Mesangial cell (primary cell): Measurements from ENCODE around the gene PMEPA1. TPM values are rescaled to one million over a fixed set of nuclear protein-coding genes. Genes with fewer than 3 reads are reported as not detected.

ENCODE experiments used
- total RNA-seq: library from RNA; depleted of rRNA; stranded (reverse); fragments of >200 nt; gene quantifications from 2 replicates; pipeline ENCODE4 v1.2.3, GENCODE V29; 2015

PMEPA1 gene, protein sequence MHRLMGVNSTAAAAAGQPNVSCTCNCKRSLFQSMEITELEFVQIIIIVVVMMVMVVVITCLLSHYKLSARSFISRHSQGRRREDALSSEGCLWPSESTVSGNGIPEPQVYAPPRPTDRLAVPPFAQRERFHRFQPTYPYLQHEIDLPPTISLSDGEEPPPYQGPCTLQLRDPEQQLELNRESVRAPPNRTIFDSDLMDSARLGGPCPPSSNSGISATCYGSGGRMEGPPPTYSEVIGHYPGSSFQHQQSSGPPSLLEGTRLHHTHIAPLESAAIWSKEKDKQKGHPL
- total RNA-seq = 74.0 and 109 TPM in 2 replicates

DNA sequence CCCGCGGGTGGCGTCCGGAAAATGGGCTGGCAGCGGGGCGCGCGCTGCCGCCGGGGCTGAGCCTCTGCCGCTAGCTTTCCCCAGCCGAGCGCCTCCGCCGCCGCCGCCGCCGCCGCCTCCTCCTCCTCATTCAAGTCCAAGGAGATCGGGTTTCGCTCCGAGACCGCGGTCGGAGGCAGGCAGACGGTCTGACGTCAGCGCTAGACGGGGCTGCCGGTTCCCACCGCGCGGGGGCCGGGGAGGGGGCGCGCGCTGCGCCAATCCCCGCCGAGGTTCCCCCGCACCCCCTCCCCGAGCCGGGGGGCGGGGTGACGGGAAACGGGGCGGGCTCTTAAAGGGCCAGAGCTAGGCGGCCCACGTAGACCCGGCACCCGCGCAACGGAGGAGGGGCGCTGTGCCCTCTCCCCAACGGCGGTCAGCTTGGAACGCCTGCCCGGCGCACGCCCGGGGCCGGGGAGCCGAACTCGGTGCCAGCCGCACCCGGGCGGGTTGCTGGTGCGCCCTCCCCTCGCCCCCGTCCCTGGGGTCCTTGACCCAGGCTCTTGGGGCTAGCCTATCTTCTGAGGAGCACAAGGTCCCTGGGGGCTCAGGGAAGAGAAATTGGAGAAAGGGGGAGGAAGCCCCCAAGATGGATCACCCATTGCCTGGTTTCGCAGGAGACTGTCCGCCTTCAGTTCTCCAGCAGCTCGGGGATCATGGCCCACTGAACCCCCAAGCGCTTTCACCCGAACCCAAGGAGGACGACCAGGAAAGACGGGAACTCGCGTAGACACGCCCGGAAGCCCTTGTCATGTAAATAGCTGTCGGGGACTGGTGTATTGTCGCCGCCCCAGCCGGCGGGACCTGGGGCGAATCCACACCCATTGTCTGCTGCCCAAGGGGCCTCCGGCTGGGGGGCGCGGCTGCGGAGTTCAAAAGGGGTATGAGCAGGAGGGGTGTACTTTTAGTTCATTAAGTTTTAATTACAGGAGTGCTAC is at the start of gene PMEPA1:
Gene PMEPA1 (minus strand): TSS at position 193 of the 977 bp plus-strand sequence. CDS start 433 bp downstream, outside the sequence.

DNA sequence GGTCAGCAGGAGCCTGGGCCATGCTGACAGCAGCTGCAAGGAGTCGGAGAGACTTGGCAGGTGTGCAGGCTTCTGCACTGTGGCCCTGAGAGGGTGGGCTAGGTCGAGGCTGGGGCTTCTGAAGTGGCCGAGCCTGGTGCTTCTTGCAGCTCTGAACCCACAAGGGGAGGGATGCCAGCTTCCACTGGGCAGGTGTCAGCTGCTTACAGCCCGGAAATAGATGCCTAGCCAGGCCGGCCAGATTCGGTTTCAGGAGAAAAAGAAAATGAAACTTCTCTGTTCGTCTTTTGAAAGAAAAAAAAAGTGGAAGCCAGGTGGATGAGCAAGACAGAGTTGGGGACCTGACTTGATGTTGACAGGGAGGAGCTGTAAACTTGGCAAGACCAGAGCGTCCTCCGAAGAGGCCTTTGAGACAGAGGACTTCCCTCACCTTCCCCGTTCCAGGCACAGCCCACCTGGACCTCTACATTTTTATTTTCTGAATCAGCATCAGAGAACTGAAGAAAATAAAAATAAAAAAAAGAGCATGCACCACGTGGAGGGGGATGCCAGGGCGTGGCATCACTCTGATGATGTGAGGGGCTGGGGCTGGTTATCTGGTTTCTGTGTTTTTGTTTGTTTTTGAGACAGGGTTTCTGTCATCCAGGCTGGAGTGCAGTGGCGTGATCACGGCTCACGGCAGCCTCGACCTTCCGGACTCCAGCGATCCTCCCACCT is 89.4 kb downstream of the PMEPA1 start, which contains the start of gene ZBP1:
Gene ZBP1 (minus strand): TSS at position 153 of the 717 bp plus-strand sequence. CDS start 131 bp downstream, at position 22.

Other genes with a start within 250 kb of the PMEPA1 start
- under 0.01 TPM in 1 of 2 replicates, not detected in the other for gene CTCFL, start 184.9 kb downstream of the PMEPA1 start, total RNA-seq
- gene PCK1, start 148.9 kb downstream of the PMEPA1 start, total RNA-seq = not detected in 2 replicates
- not detected in 2 replicates for gene ZBP1, start 89.6 kb downstream of the PMEPA1 start, total RNA-seq